SK-N-SH treated with all-trans-retinoic acid at 6 μM for 48 hours (cell line): ENCODE results near the gene TUB.

ENCODE experiments used
- ATAC-seq: fragments of 200-7000 bp; cut with Tn5 transposase; 3 replicates; pipeline ENCODE4 v1.9.1; 2020; ENCODE audit warnings: mild to moderate bottlenecking, moderate library complexity
- ARNTL ChIP-seq: fragments of 450-650 bp; formaldehyde crosslinking; IDR thresholded peaks from 2 replicates; pipeline ENCODE4 v1.5.0; 2020; ENCODE audit warnings: low read depth, mild to moderate bottlenecking, moderate library complexity, borderline replicate concordance
- BACH2 ChIP-seq: fragments of 250-450 bp; sonication (Bioruptor Pico); IDR thresholded peaks from 2 replicates; pipeline ENCODE4 v1.9.0; 2021; ENCODE audit warnings: mild to moderate bottlenecking, borderline replicate concordance
- CSDC2 ChIP-seq: fragments of 250-450 bp; sonication (Bioruptor Pico); IDR thresholded peaks from 2 replicates; pipeline ENCODE4 v1.5.0; 2020; ENCODE audit warnings: mild to moderate bottlenecking, moderate library complexity
- ESRRG ChIP-seq: fragments of 250-450 bp; sonication (Bioruptor Pico); IDR thresholded peaks from 2 replicates; pipeline ENCODE4 v1.6.1; 2021; ENCODE audit warnings: mild to moderate bottlenecking
- GLIS3 ChIP-seq: fragments of 250-450 bp; sonication (Bioruptor Pico); IDR thresholded peaks from 2 replicates; pipeline ENCODE4 v1.5.0; 2020; ENCODE audit warnings: mild to moderate bottlenecking, moderate library complexity
- ISL1 ChIP-seq: fragments of 250-450 bp; sonication (Bioruptor Pico); IDR thresholded peaks from 2 replicates; pipeline ENCODE4 v2.1.2; 2022; ENCODE audit warnings: mild to moderate bottlenecking, moderate library complexity
- OSR1 ChIP-seq: fragments of 250-450 bp; sonication (Bioruptor Pico); IDR thresholded peaks from 2 replicates; pipeline ENCODE4 v1.8.0; 2022; ENCODE audit warnings: moderate library complexity, mild to moderate bottlenecking, inconsistent platforms
- POU6F1 ChIP-seq: fragments of 250-450 bp; sonication (Bioruptor Pico); IDR thresholded peaks from 2 replicates; pipeline ENCODE4 v1.8.0; 2021; ENCODE audit warnings: low read depth, mild to moderate bottlenecking, moderate library complexity, borderline replicate concordance
- PPARA ChIP-seq: fragments of 250-450 bp; sonication (Bioruptor Pico); IDR thresholded peaks from 2 replicates; pipeline ENCODE4 v1.5.0; 2020; ENCODE audit warnings: mild to moderate bottlenecking, borderline replicate concordance
- TCF4 ChIP-seq: fragments of 250-450 bp; sonication (Bioruptor Pico); IDR thresholded peaks from 2 replicates; pipeline ENCODE4 v1.8.0; 2021; ENCODE audit warnings: mild to moderate bottlenecking, moderate library complexity, borderline replicate concordance
- TSHZ2 ChIP-seq: fragments of 250-450 bp; sonication (Bioruptor Pico); IDR thresholded peaks from 2 replicates; pipeline ENCODE4 v1.5.0; 2020; ENCODE audit warnings: mild to moderate bottlenecking, moderate library complexity
- ZC3H10 ChIP-seq: fragments of 250-450 bp; sonication (Bioruptor Pico); IDR thresholded peaks from 2 replicates; pipeline ENCODE4 v1.5.1; 2021; ENCODE audit warnings: mild to moderate bottlenecking, moderate library complexity
- ZFP3 ChIP-seq: fragments of 250-450 bp; sonication (Bioruptor Pico); IDR thresholded peaks from 2 replicates; pipeline ENCODE4 v1.5.0; 2020; ENCODE audit warnings: mild to moderate bottlenecking, moderate library complexity
- ZNF565 ChIP-seq: fragments of 450-650 bp; formaldehyde crosslinking; conservative IDR thresholded peaks from 2 replicates; pipeline ENCODE4 v1.5.0; 2020; ENCODE audit warnings: low read depth, mild to moderate bottlenecking, moderate library complexity
- ZNF70 ChIP-seq: fragments of 450-650 bp; formaldehyde crosslinking; IDR thresholded peaks from 2 replicates; pipeline ENCODE4 v1.5.0; 2020; ENCODE audit warnings: mild to moderate bottlenecking, moderate library complexity
- ZNF8 ChIP-seq: fragments of 450-650 bp; formaldehyde crosslinking; IDR thresholded peaks from 2 replicates; pipeline ENCODE4 v1.5.0; 2020; ENCODE audit warnings: mild to moderate bottlenecking, moderate library complexity
- TF ChIP-seq, protein P1 (sequence below): fragments of 250-450 bp; sonication (Bioruptor Pico); IDR thresholded peaks from 2 replicates; pipeline ENCODE4 v1.8.0; 2020; ENCODE audit warnings: mild to moderate bottlenecking, moderate library complexity, borderline replicate concordance
- TF ChIP-seq, protein P2 (sequence below): fragments of 250-450 bp; sonication (Bioruptor Pico); IDR thresholded peaks from 2 replicates; pipeline ENCODE4 v1.5.1; 2021; ENCODE audit warnings: mild to moderate bottlenecking, moderate library complexity
- TF ChIP-seq, protein P3 (sequence below): fragments of 250-450 bp; sonication (Bioruptor Pico); IDR thresholded peaks from 2 replicates; pipeline ENCODE4 v1.5.1; 2020; ENCODE audit warnings: low read depth, mild to moderate bottlenecking, moderate library complexity

TUB gene

DNA sequence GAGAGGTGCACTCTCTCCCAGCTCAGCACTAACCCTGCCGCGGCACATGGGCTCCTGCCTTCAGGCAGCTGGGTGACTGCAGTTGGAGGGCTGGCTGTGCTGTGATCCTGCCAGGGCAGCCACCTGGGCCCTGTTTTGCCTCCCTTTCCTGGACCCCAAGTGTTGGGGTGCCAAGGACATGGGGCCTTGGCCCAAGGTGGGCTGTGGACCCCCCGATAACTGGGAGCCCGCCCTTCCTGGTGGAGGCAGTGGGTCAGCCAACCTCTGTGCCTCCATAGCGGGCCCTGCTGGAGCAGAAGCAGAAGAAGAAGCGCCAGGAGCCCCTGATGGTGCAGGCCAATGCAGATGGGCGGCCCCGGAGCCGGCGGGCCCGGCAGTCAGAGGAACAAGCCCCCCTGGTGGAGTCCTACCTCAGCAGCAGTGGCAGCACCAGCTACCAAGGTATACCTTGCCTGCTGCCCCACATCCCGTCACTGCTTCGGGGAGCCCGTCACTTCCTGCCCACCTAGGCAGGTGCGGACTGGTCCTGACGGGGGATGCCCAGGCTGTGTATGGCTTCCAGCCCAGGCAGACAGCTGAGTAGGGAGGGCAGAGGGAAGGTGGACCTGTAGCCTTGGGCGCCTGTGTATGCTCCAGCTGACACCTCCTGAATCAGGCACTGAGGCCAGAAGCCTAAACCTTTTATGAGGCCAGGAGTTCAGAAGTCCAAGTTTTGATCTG is 8.9 kb downstream of the TUB start (continued):
- TF ChIP-seq, protein P1, sequence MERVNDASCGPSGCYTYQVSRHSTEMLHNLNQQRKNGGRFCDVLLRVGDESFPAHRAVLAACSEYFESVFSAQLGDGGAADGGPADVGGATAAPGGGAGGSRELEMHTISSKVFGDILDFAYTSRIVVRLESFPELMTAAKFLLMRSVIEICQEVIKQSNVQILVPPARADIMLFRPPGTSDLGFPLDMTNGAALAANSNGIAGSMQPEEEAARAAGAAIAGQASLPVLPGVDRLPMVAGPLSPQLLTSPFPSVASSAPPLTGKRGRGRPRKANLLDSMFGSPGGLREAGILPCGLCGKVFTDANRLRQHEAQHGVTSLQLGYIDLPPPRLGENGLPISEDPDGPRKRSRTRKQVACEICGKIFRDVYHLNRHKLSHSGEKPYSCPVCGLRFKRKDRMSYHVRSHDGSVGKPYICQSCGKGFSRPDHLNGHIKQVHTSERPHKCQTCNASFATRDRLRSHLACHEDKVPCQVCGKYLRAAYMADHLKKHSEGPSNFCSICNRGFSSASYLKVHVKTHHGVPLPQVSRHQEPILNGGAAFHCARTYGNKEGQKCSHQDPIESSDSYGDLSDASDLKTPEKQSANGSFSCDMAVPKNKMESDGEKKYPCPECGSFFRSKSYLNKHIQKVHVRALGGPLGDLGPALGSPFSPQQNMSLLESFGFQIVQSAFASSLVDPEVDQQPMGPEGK (CRISPR knock-in tag) = no peak
- TF ChIP-seq ZNF8 (CRISPR knock-in tag) (no peak), POU6F1 (CRISPR knock-in tag) (no peak)
- TF ChIP-seq, all 23 proteins: peak for 0

DNA sequence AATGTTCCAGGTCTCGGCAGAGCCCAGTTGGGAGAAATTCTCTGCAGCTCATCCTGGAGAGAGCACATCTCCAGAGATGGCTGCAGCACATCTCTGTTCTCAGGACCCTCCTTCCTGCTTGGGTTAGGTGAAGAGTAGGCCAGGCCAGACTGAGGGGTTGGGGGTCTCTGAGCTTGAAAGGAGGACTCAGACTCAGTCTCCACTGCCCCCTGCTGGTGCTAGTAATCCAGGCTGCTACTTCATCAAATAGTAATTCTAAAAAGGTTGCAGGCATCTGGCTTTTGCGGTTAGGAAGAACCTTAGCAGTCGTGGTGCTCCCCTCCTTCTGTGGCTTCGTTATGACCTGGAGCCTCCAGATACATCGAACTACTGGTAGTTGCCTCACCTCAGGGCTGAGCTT is 9.7 kb downstream of the TUB start:
- ATAC-seq = no peak; the same call in 2 of the 3 replicates
- TF ChIP-seq TCF4 (no peak), ARNTL (CRISPR knock-in tag) (no peak), TSHZ2 (CRISPR knock-in tag) (no peak), POU6F1 (CRISPR knock-in tag) (no peak), ZNF565 (CRISPR knock-in tag) (no peak), ZNF8 (CRISPR knock-in tag) (no peak), ZC3H10 (no peak), ZNF70 (no peak), CSDC2 (CRISPR knock-in tag) (no peak), ZFP3 (no peak), PPARA (no peak), ESRRG (CRISPR knock-in tag) (no peak), BACH2 (CRISPR knock-in tag) (no peak), GLIS3 (no peak)
- TF ChIP-seq, protein P2, sequence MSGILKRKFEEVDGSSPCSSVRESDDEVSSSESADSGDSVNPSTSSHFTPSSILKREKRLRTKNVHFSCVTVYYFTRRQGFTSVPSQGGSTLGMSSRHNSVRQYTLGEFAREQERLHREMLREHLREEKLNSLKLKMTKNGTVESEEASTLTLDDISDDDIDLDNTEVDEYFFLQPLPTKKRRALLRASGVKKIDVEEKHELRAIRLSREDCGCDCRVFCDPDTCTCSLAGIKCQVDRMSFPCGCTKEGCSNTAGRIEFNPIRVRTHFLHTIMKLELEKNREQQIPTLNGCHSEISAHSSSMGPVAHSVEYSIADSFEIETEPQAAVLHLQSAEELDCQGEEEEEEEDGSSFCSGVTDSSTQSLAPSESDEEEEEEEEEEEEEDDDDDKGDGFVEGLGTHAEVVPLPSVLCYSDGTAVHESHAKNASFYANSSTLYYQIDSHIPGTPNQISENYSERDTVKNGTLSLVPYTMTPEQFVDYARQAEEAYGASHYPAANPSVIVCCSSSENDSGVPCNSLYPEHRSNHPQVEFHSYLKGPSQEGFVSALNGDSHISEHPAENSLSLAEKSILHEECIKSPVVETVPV = no peak
- TF ChIP-seq, protein P1 (CRISPR knock-in tag) = no peak

- TF ChIP-seq CSDC2 (CRISPR knock-in tag) = no peak
- no peak for TF ChIP-seq ISL1 (CRISPR knock-in tag)
- TF ChIP-seq ZNF8 (CRISPR knock-in tag) = no peak
- TF ChIP-seq, protein P1 (CRISPR knock-in tag) = no peak
- no peak for TF ChIP-seq ESRRG (CRISPR knock-in tag)
- no peak for TF ChIP-seq OSR1 (CRISPR knock-in tag)
- TF ChIP-seq, protein P3, sequence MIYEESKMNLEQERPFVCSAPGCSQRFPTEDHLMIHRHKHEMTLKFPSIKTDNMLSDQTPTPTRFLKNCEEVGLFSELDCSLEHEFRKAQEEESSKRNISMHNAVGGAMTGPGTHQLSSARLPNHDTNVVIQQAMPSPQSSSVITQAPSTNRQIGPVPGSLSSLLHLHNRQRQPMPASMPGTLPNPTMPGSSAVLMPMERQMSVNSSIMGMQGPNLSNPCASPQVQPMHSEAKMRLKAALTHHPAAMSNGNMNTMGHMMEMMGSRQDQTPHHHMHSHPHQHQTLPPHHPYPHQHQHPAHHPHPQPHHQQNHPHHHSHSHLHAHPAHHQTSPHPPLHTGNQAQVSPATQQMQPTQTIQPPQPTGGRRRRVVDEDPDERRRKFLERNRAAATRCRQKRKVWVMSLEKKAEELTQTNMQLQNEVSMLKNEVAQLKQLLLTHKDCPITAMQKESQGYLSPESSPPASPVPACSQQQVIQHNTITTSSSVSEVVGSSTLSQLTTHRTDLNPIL (CRISPR knock-in tag) = no peak
- TF ChIP-seq BACH2 (CRISPR knock-in tag) = no peak
- TF ChIP-seq ARNTL (CRISPR knock-in tag) = no peak
- no peak for TF ChIP-seq ZC3H10
- no peak for ATAC-seq
Observed at GRCh38 chr11:8091721-8092120, 10.7 kb downstream of the TUB start.
